GM18508 (cell line): ENCODE data around the gene FBXO42.
"Not testable (repeated sequence)": the region's sequence is repeated elsewhere in the genome, so short reads cannot be mapped to it uniquely, and the experiment has no call there.

ENCODE experiments used
- ATAC-seq: cut with Tn5 transposase; IDR thresholded peaks from one replicate; pipeline ENCODE4 v1.9.1; 2021; ENCODE audit warnings: moderate number of reproducible peaks; ENCODE audit not compliant: insufficient read depth, unreplicated experiment

FBXO42 gene

DNA sequence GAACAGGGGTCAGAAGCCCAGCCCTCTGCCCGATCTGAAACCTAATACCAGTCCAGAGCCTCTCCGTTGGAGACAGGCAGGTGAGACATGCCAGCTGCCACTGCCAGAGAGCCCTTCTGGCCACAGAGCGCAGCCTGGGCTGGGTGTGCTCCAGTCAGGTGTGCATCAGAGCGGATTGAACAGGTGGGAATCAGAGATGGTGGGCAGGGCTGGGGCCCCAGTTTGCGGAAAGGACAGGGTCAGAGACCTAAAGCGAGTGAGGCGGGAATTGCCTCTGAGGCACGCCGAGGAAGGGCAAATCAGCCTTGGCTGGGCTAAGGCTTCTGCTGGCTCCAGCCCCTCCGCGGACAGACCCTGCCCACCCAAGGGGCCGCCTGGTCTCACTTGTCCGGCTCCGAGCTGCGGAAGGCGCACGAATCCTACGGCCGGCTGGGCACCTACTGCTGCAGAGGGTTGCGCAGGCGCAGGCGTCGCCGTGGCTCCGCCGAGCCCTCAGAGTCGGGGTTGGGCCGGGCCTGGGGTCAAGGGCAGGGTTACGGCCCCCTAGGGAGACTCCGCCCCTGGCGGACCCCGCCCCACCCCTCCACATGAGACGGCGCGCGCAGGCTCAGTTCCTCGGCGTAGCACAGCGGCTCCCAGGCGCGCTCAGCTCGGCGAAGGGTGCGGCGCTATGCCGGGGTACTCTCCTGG is 125.6 kb downstream of the FBXO42 start:
- ATAC-seq, result no peak

DNA sequence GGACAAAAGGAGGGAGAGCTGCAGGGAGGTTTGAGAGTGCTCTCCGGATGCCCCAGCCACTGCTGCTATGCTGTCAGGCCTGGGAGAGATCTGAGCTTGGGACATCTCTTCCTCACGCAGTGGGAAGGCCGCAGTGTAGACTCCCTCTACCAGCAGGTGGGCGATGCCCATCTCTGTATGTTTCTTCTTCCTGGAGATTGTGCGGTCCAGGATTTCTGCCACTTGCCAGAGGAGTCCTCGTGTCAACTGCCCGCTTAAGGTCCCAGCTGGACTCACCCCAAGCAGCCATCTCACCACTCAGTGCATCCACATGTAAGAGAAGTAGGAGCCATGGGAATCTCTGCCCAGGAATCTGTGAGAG is 126.2 kb downstream of the FBXO42 start:
- no peak for ATAC-seq

DNA sequence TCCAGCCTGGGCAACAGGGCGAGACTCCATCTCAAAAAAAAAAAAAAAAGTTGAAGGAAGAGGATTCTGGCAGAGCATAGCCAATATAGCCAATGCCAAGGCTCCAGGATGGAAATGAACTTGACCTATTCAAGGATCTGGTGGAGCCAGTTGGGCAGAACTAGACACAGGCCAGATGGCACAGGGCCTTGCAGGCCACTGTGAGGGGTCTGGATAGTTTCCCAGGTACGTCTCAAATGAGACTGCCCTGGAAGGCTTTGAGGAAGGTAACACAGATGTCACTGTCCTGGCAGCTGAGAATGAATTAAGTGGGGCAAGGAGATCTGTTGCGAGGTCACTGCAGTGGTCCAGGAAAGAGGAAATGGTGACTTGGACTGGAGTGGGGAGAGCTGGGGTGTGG is 127.8 kb downstream of the FBXO42 start:
- no peak for ATAC-seq

DNA sequence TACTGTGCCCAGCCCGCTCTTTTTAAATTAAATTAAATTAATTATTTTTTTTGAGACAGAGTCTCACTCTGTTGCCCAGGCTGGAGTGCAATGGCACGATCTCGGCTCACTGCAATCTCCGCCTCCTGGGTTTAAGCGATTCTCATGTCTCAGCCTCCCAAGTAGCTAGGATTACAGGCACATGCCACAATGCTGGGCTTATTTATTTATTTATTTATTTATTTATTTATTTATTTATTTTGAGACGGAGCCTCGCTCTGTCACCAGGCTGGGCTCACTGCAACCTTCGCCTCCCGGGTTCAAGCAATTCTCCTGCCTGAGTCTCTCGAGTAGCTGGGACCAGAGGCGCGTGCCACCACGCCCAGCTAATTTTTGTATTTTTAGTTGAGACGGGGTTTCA is 129.6 kb downstream of the FBXO42 start:
- ATAC-seq, result not testable (repeated sequence)

DNA sequence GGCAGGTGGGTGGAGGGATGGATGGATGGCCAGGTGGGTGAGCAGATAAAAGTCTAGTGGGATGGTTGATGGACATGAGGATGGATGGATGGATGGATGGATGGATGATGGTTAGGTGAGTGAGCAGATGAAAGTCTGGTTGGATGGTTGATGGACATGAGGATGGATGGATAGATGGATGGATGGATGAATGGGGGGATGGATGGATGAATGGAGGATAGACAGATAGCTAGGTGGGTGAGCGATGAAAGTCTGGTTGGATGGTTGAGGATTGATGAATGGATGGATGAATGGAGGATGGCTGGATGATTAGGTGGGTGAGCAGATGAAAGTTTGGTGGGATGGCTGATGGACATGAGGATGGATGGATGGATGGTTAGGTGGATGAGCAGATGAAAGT is 130.8 kb downstream of the FBXO42 start:
- ATAC-seq, result no peak

DNA sequence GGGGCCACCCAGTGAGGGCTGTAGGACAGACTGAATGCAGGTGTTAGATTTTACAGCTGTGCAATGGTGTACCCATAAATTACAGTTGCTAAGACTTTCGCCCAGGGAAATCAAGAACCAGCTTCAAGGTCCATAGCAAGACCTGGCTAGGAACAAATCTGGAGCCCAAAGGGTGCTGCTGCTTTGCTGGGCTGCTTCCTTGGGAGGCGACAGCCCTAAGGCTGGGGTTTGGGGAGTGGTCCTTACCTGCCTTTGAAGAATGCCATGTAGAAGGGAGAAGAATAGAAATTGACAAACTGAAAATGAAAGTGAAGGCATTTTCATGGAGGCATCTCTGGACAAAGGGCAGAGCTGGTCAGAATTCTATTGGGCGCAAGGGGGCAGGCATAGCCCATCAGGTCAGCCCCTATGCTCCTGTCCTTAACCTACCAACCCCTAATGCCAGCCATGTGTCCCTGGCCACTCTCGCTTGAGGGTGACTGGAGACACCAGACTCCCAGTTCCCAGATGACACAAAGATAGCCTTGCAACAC is 132.2 kb downstream of the FBXO42 start:
- no peak for ATAC-seq

DNA sequence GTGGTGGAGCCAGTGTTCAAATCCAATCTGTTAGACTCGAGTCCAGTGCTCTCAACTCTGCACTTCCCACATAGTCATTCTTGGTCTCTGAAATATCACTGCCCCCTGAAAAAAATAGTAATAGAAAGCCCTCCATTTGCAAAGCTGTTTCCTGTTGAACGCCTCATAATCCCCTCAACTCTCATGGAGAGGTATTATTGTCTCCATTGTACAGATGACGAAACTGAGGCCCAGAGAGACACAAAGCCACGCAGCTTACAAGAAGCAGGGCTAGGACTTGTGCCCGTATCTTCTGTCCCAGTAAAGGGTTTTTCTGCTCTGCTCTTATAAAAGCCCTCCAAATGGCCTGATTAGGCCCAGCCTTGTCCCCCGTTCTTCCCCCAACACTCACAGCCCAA is 133.6 kb downstream of the FBXO42 start:
- no peak for ATAC-seq

DNA sequence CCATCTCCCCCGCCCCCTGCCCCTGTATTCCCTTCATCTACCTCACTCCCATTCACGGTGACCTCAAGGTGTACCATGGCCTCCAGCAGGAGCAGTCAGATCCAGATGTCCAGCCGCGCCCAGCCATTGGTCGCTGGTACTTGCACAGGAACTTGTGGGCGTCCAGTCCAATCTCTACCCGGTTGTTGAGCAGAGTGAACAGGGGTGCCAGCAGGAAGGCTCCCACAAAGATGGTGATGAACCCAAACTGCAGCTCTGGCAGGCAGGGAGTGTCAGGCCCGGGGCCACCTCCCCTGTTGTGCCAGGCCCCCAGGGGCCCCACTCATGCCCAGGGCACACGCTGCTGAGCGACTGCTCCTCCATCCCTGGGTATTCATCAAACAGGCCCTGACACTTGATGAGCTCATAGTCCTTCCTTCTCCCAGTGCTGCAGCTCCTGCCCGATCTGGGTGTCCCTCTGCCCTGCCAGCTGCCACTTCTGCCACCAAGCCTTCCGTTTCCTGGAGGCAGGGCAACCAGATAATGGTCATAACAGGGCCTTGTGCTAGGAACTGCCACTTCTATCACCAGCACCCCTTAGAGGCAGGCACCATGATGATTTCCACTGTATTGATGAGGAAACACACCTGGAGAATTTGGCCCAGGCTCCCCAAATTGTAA is 134.1 kb downstream of the FBXO42 start:
- ATAC-seq, result no peak

DNA sequence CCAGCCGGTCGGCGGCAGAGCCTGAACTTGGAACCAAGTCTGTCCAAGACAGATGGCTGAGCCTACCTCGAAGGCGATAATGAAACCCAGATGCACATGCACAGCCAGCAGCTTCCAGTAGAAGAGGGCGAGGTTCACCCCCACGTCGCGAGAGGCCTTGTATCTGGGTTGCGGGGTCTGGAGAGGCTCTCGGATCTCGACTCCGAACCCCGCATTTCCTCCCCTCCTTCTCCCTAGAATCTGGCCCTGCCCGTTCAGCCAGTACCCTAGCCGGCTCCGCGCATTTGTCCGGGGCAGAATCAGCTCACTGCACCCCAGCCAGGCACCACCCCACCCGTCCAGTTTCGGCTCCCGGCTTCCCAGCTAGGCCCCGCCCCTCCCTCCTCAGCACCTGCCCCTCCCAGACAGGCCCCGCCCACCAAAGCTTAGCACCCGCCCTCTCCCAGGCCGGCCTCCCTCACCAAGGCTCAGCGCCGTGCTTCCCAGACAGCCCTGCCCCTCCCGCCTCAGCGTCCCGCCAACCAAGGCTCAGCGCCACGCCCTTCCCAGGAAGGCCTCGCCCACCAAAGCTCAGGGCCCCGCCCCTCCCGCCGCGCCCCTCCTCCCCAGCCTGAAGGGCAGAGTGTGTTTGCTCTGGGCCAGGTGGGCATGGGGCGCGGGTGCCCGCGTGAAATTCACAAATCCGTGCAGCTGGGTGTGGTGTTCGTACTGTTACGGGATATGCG is 135.1 kb downstream of the FBXO42 start:
- ATAC-seq, result no peak

DNA sequence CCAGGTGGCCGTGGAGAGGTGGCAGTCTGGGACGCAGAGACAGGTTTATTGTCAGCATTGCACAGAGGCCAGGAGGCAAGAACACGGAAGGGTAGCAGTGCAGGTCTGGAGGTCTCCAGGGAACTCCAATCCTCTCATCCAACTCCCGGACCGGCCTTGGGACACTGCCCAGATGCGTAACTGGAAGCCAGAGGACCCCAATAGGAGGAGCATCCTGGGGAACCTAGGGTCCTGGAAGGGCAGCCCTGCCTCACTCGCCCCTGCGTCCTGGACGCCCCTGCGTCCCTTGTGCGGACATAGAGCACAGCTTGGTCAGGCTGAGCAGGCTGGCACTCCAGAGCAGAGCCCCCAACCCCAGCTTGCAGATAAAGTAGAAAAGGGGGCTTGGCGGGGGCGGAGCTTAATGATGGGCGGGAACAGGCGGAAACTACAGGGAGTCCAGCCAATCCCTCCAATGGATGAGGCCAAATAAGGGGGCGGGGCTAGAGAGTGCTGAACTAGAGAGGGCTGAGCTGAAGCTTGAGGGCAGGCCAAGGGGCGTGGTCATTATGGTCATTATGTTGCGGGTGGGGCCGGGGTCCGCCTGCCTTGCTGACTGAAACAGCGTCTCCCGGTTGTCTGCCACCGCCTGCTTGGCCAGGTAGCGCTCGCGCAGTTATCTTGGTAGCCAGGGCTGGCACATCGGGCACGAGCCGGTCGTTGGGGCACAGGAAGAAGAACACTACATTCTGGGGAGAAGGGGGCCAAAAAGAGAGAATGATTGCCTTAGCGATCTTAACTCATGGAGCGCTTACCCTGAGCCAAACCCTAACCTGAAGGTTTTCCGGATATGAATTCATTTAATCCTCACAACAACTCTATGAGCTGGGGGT is 136.2 kb downstream of the FBXO42 start:
- ATAC-seq, result no peak

DNA sequence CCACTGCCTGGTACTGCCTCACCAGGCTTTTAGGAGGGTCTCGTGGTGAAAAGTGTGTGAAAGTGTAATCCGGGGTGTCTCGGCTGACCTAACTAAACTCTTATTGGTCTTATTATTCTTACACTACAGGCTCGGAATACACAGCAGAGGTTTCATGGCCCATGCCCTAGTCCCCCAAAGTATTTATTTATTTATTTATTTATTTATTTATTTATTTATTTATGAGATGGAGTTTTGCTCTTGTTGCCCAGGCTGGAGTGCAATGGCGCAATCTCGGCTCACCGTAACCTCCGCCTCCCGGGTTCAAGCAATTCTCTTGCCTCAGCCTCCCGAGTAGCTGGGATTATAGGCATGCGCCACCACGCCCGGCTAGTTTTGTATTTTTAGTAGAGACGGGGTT is 137.0 kb downstream of the FBXO42 start:
- not testable (repeated sequence) for ATAC-seq

DNA sequence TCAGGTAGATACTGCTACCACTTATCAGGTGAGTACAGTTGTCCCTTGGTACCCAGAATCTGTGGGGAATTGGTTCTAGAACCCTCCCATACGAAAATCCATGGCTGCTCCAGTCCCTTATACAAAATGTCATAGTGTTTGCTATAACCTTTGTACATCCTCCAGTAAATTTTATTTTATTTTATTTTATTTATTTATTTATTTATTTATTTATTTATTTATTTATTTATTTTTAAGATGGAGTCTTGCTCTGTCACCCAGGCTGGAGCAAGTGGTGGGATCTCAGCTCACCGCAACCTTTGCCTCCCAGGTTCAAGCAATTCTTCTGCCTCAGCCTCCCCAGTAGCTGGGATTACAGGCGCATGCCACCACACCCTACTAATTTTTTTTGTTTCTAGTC is 138.7 kb downstream of the FBXO42 start:
- ATAC-seq, result not testable (repeated sequence)

DNA sequence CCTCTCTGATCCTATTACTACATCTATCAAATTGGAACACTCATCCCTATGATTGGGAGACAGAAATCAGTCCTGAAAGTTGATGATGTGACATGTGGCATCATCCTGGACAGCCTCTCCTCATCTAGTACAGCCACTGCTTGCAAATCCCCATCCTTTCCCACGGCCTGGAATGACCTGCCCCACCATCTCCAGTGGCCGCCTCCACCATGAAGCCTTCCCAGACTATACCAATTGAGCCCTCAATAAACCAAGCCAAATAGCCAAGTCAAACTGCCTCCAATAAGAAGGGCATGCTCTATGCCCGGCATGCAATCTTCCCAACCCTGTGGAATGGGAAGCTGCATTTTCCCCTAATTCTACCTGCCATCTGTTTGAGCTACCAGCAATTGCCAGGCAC is 139.3 kb downstream of the FBXO42 start:
- ATAC-seq, result no peak

DNA sequence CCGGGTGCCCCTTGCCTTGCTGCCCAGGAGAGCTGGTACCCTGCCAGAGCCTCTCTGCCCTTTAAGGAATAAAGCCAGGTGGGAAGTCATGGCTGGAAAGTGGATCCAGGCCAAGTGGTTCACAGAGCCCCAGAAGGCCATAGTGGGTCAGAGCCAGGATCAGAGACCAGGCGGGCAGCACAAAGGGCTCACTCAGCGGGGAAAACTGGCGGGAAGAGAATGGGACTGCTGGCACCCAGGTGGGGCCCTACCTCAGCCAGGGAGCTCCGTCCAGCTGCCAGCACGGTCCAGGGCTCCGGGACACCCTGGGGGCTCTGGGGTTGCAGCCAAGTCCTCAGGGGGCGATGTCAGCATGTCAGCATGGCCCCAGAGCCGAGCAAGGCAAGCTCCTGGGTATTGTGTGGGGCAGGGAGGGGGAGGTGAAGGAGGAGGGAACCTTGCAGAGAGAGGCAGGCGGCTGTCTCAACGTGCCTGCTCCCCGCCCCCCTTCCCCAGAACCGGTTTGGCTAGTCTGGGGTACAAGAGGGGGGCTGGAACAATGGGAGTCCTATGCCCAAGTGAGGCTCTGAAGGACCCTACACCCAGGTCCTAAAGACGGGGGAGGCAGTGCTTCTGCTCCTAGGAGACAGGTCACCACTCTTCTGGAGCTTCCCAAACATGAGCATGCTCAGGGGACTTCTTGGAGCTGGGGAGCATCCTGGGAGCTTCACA is 139.9 kb downstream of the FBXO42 start, which contains the start of gene ARHGEF19:
TSS of gene ARHGEF19 (minus strand) at position 402 of the 711 bp plus-strand sequence. CDS start 3,598 bp downstream, outside the sequence.
- no peak for ATAC-seq

DNA sequence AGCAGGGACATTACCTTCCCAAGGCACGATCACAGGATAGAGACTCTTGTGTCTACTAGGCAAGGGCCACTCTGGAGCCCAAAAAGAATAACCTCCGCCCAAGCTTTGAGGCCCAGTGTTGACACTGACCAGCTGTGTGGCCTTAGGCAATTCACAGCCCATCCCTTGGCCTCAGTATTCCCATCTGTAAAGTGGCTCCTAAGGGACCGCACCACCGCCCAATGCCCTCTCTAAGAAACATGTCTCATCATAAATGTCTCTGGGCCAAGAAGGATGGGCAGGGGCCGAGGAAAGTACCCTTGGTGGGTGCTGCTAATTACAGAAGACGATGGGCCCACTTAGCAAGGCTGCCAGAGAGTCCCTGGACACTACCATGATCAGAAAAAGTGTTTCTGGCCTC is 140.5 kb downstream of the FBXO42 start:
- no peak for ATAC-seq

DNA sequence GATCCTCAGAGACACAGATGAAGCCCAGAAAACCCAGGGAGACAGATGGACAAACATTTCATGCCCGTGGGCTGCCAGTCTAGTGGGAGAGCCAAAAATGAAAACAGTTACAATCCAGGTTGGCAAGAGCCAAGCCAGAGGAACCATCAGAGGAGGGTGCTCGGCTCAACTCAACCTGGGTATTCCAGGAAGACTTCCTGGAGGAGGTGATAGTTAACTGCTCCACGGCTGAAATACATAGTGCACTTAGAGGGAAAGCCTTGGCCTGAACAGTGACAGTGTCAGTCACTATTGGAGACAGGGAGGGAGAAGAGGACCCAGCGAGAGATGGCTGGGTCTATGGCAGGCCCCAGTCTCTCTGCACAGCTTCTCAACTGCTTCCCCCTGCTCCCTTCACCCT is 141.7 kb downstream of the FBXO42 start:
- ATAC-seq, result no peak

DNA sequence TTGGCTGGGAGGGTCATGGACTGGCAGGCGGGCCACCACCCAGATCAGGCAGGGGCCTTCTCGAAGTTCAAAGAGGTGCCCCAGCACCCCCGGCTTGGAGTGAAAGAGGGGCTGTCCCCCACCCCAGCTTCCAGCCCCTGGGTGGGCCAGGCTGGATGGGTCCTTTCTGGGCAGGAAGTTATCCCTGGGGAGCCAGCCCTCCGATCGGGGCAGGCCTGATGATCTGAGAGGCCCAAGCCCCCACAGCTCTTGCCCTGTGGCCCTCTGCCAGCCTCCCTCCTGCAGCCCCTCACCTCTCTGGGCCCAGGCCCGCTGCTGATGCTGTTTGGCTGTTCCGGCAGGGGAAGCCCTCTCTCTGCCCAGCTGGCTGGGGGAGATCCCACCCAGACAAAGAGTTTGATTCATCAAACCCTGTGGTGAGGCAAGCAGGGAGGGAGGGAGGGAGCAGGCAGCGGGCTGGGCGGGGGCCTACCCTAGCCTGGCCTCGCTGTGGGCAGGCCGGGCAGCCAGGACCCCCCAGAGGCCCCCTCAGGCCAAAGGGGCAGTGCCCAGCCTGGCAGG is 142.4 kb downstream of the FBXO42 start:
- ATAC-seq, result no peak

DNA sequence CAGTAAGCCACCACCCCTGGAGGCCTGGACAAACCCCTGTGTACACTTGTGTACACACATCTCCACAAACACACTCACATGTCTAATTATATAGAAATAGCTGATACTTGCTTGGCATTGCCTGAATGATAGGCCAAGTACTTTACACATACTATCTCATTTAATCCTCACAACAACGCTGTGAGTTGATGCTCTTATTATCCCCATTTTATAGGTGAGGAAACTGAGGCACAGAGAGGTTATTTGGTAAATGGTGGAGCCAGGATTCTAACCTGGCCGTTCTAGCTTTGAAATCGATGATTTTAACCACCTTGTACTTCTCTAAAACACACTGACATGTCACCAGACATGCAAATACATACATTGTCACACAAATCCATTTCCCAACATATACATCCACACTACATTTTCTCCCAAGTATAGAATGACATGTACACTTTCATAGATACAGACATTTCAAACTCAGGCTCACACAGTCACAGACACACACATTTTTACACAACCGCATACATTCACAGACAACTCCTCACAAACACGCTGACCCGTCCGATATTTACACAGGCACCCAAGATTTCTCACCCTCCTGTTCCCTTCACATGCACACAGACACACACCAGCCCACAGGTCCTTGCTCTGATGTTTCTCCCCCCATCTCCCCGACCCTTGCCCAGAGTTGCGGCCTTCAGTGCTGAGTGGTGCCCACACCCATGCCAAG is 143.0 kb downstream of the FBXO42 start:
- no peak for ATAC-seq
